SH-SY5Y (cell line): ENCODE data around the gene CKS1B.

Source experiments
- GATA2 ChIP-seq: IDR thresholded peaks from 2 replicates; pipeline ENCODE4 v1.6.1; 2011; ENCODE audit warnings: mild to moderate bottlenecking, low read depth, low read length
- GATA3 ChIP-seq: IDR thresholded peaks from 2 replicates; pipeline ENCODE4 v1.6.1; 2011; ENCODE audit warnings: low read depth, mild to moderate bottlenecking, low read length, moderate library complexity

Gene CKS1B

DNA sequence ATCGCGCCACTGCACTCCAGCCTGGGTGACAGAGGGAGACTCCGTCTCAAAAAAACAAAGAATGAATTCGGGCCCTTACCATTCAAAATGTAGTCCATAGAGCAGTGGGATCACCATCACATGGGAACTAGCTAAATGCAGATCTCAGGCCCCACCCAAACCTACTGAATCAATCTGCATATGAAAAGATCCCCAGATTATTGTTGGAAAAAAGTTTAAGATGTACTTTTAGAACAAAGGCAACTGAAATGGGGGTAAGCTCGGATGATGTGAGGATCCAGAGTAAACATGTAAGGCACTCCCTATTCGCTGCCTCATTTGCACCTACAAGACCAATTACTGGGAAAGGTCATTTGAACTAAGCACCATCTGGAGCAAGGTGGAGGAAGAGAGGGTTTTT lies 7.9 kb downstream of the CKS1B start:
- TF ChIP-seq GATA3, result no peak
- no peak for TF ChIP-seq GATA2

DNA sequence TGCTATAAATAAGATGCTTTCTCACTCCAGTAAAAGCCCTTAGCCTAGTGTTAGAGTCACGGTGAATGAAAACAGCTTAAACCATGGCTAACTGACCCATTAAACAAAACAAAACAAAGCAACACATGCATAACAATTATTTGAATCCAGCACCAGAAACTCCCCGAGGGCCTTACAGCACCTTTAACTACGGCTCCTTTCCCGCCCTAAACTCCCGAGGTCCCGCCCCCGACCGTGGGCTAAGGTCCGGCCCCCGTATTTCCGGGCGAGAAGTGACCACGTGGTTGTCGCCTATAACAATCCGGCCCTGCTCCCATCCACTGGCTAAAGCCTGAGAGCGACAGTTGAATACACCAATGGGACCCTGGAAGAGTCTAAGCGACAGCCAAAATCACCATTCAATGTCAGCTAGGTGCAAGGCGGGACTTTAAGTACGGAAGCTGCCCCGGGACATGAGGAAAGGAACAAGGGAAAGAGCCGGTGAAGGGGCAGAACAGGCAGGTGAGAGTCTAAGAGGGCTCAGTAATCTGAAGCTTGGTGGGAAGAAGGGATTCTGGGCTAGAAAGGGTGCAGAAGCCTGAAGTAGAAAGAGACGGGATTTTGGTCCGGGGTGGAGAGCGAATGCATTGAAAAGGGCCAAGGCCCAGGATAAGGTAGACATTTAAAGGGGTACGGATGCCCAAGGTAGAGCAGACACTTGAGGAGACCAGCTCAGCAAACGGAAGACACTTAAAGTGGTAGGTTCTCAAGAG lies 8.6 kb downstream of the CKS1B start, which contains the start of gene FLAD1:
Gene FLAD1 (plus strand): TSS at position 448 of the 752 bp plus-strand sequence. CDS start 351 bp downstream, outside the sequence.
- no peak for TF ChIP-seq GATA2
- TF ChIP-seq GATA3, result no peak

DNA sequence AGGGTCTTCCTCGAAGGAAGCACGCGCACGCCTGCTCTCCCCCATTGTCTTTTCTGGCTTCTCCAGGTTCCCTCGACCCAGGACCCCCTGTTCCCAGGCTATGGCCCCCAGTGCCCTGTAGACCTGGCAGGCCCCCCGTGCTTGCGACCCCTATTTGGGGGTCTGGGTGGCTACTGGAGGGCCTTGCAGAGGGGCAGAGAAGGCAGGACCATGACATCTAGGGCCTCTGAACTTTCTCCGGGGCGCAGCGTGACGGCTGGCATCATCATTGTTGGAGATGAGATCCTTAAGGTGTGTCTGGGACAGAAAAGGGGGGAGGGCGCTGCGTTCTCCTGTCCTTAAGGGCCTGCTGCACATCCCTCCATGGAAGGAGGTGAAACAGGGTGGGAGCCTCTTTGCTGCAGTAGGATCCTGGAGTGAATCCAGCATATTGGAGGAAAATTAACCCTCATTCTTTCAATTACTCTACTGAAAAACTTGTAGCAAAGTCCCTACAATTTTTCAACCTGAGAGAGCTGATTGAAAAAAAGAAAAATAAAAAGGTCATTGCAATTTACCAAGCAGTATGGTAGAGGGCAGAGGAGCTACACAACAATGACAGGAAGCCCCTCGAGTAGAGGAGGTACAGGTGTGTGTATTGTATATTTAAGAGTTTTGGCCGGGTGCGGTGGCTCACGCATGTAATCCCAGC lies 9.4 kb downstream of the CKS1B start:
- TF ChIP-seq GATA2, result no peak
- TF ChIP-seq GATA3, result no peak

DNA sequence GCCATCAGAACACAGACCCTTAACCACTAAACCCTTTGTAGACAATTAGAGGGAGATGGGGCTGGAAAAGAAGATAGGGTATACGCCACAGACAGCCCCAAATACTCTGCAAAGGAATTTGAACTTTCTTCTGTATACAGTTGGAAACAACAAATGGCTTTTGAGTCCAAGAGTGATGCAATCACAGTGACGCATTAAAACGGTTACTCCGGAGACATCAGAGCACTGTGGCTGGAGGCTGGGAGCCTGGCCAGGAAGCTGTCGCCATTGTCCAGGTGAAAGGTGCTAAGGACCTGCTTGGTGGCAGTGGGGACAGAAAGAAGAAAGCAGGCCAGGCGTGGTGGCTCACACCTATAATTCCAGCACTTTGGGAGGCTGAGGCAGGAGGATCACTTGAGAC lies 12.8 kb downstream of the CKS1B start:
- TF ChIP-seq GATA3 (no peak), GATA2 (no peak)

DNA sequence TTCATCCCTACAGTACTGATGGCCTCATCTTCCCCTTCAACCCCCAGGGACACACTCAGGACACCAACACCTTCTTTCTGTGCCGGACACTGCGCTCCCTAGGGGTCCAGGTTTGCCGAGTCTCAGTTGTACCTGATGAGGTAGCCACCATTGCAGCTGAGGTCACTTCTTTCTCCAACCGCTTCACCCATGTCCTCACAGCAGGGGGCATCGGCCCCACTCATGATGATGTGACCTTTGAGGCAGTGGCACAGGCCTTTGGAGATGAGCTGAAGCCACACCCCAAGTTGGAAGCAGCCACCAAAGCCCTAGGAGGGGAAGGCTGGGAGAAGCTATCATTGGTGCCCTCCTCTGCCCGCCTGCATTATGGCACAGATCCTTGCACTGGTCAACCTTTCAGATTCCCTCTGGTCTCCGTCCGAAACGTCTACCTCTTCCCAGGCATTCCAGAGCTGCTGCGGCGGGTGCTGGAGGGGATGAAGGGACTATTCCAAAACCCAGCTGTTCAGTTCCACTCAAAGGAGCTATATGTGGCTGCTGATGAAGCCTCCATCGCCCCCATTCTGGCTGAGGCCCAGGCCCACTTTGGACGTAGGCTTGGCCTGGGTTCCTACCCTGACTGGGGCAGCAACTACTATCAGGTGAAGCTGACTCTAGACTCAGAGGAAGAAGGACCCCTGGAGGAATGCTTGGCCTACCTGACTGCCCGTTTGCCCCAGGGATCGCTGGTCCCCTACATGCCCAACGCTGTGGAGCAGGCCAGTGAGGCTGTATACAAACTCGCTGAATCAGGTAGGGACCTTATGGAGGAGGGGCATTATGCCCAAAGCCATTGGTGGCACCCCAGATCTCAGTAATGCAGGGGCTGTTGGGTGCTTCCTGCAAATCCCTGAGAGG lies 13.8 kb downstream of the CKS1B start:
- TF ChIP-seq GATA3 (no peak), GATA2 (no peak)

DNA sequence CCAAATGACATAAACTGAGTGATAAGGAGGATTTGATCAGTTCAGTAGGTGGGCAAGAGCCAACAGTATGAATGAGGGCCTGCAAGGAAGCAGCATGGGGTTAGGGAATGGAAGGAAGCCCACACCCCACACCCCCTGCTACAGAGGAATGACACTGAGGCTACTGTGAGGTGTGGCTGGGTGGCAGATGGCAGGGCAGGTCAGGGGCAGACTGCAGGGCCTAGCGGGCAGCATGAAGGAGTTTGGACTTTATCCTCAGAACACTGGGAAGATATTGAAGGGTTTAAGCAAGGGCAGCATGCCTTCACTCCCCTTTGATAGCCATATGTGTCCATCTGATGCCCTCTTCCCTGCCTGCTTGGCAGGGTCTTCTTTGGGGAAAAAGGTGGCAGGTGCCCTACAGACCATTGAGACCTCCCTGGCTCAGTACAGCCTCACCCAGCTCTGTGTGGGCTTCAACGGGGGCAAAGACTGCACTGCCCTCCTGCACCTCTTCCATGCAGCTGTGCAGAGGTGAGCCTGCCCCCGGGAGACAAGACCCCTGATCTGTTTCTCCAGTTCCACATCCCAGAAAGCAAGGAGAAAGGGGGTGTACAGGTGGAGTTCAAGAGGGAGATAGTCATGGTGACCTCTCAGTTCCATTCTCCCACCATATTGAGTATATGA lies 14.8 kb downstream of the CKS1B start:
- TF ChIP-seq GATA3, result no peak
- TF ChIP-seq GATA2, result no peak

DNA sequence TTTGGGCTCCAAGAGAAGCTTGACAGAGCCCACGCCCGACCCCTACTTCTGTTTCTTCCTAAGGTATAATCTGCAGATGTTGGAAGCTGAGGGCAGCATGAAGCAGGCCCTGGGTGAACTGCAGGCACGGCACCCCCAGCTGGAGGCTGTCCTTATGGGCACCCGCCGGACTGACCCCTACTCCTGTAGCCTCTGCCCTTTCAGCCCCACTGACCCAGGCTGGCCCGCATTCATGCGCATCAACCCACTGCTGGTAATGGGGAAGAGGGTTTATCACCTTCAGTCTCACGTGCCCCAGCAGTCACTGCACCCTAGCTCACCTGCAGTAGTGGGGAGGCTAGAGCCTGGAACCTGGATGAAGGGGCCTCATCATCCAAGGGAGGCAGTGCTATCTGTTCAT lies 15.8 kb downstream of the CKS1B start:
- TF ChIP-seq GATA2 (no peak), GATA3 (no peak)

DNA sequence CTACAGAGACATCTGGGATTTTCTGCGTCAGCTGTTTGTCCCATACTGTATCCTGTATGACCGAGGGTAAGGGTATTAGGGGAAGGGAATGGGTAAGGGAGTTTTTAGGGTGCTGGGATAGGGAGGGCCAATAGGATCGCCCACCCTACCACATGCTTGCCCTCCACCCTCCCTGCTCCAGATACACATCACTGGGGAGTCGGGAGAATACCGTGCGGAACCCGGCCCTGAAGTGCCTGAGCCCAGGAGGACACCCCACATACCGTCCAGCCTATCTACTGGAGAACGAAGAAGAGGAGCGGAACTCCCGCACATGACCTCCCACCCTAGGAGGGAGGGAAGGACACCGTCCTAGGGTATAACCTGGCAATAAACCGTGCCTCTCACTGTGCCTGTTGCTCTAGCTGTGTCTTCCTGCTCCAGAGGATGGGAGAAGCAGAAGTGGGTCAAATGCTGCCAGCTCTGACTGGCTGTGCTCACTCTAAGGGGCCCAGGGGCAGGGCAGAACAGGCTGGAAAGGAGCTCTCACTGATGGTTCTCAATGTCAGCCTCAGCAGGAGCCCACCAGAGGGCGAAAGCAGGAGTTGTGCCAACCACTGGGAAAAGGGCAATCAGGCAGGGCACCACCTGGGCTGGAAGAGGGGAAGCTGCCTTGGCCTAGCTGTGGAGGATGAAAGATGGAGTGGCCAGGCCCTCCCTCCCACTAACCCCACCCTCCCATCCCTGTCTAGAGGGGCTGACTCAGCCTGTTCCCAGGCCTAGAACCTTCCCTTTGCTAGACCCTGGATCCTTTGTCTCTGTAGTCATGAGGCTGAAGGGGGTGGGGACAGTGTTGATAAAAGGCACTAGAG lies 18.5 kb downstream of the CKS1B start:
- no peak for TF ChIP-seq GATA2
- no peak for TF ChIP-seq GATA3

DNA sequence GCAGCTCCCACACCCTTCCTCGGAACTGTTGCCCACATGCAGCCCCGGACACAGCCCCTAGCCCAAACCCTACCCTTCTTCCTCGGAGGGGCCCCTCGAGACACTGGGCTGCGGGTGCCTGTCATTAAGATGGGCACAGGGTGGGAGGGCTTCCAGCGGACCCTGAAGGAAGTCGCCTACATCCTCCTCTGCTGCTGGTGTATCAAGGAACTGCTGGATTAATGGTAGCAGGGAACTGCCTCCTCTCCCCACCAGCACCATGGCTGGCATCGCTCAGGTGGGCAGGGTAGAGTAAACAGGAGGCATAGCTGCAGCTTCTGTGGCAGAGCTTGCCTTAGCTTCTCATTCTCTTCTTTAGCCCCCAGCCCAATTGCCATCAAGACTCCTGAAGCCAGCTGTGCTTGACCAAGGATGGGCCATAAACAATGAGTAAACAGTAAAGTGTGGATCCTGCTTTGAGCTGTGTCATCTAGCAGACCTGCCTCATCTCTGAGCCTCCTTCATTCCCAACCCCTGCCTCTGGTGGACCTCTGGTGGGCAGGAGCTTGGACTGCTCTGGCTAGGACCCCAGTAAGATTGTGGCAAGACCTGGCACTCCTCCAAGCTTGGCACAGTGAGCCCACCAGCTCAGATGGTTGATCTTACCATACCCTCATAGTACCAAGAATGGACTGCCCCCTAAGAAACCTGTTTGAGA lies 19.2 kb downstream of the CKS1B start, which contains the start of gene LENEP:
Gene LENEP (plus strand): TSS at position 15 of the 697 bp plus-strand sequence. CDS start 22 bp downstream, at position 37.
- TF ChIP-seq GATA3 (no peak), GATA2 (no peak)

DNA sequence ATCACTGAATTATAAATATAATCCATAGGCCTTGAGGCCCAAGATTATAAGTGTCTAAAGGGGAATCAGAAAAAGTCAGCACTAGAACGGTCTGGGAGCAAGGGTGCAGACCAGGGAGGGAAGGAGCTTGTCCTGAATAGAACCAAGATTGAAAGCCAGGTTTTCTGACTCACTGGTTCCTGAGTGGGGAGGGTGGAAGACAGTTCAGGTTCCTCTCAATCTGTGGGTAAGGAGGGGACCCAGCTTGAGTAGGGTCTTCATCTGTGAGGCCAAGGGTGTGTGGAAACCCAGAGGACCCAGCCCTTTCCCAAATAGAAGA lies 19.7 kb downstream of the CKS1B start:
- TF ChIP-seq GATA2 (no peak), GATA3 (no peak)

DNA sequence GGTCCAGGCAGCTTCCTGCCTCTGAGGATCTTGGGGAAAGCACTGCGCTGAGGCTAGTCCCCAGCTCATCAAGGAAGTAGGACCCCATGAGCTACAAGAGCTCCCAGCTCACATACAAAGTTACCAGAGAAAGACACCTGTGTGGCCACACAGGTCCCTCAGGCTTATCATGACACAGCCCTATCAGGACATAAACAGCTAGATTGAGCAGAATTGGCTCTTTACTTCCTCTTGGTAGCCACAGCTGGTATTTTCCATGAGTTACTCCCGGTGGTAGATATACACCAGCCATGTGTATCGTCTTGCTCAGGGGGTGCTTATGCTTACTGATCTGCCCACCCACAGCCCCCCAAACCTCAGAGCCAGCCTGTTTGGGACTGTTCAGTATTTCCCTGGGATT lies 20.1 kb downstream of the CKS1B start:
- no peak for TF ChIP-seq GATA3
- no peak for TF ChIP-seq GATA2

DNA sequence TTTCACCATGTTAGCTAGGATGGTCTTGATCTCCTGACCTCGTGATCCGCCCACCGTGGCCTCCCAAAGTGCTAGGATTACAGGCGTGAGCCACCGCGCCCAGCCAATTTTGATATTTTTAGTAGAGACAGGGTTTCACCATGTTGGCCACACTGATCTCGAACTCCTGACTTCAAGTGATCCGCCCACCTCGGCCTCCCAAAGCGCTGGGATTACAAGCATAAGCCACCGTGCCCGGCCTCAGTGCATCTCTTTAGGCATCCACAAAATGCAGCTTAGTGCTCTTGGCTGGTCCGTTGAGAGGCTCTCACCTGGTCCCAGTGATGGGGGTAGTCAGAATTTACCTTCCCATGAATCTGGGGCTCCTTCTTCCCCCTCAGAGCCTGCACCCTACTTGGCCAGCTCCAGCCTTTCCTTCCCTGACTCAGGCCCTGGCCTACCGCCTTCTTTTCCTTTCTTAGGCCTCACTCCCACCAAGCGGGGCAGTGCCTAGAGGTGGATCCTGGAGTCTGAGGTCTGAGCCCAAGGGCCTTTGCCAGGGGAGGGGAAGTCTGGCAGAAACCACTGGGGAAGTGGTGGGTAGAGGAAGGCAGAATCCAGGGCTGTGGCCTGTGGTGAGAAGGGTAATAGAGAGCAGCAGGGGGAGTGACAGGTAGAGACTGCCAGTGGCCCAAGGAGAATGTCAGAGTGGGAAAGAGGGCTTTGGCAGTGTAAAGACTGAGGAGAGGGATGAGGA lies 22.7 kb downstream of the CKS1B start:
- TF ChIP-seq GATA3 (no peak), GATA2 (no peak)
